ENCODE data around the gene PKP4.
"Not testable (repeated sequence)": the region's sequence is repeated elsewhere in the genome, so short reads cannot be mapped to it uniquely, and the experiment has no call there.

DNA sequence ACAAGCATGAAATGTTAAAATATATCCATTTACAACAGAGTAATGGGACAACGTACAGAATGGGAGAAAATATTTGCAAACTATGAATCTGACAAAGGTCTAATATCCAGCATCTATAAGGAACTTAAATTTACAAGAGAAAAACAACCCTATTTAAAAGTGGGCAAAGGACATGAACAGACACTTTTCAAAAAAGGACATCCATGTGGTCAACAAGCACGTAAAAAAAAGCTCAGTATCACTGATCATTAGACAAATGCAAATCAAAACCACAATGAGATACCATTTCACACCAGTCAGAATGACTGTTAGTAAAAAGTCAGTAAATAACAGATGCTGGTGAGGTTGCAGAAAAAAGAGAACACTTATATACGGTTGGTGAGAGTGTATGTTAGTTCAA is 16.1 kb downstream of the PKP4 start:
- TF ChIP-seq, protein P1, sequence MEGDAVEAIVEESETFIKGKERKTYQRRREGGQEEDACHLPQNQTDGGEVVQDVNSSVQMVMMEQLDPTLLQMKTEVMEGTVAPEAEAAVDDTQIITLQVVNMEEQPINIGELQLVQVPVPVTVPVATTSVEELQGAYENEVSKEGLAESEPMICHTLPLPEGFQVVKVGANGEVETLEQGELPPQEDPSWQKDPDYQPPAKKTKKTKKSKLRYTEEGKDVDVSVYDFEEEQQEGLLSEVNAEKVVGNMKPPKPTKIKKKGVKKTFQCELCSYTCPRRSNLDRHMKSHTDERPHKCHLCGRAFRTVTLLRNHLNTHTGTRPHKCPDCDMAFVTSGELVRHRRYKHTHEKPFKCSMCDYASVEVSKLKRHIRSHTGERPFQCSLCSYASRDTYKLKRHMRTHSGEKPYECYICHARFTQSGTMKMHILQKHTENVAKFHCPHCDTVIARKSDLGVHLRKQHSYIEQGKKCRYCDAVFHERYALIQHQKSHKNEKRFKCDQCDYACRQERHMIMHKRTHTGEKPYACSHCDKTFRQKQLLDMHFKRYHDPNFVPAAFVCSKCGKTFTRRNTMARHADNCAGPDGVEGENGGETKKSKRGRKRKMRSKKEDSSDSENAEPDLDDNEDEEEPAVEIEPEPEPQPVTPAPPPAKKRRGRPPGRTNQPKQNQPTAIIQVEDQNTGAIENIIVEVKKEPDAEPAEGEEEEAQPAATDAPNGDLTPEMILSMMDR (IDR thresholded peaks at IDR 0.05 in 2 of 3, conservative IDR thresholded peaks at IDR 0.05 in 1 of 3; ENCODE audit: borderline replicate concordance in 1 of 3, insufficient read depth in 1 of 3, low read depth in 2 of 3, low read length in 2 of 3) = not testable (repeated sequence)
- not testable (repeated sequence) for TF ChIP-seq ZNF274 (IDR thresholded peaks at IDR 0.05; ENCODE audit: low read depth, low read length); YY1 (IDR thresholded peaks at IDR 0.05; ENCODE audit: extremely low read depth, insufficient replicate concordance, low read depth, low read length); RAD21 (IDR thresholded peaks at IDR 0.05; ENCODE audit: low read depth); POLR2A (IDR thresholded peaks at IDR 0.05; ENCODE audit: borderline replicate concordance, extremely low read depth, insufficient read depth, insufficient read length); CEBPB (IDR thresholded peaks at IDR 0.05; ENCODE audit: low read depth); EZH2phosphoT487 (IDR thresholded peaks at IDR 0.05; ENCODE audit: borderline replicate concordance); EZH2 (IDR thresholded peaks at IDR 0.05)
- TF ChIP-seq, protein P2, sequence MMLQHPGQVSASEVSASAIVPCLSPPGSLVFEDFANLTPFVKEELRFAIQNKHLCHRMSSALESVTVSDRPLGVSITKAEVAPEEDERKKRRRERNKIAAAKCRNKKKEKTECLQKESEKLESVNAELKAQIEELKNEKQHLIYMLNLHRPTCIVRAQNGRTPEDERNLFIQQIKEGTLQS (IDR thresholded peaks at IDR 0.05) = not testable (repeated sequence)
- TF ChIP-seq, protein P3, sequence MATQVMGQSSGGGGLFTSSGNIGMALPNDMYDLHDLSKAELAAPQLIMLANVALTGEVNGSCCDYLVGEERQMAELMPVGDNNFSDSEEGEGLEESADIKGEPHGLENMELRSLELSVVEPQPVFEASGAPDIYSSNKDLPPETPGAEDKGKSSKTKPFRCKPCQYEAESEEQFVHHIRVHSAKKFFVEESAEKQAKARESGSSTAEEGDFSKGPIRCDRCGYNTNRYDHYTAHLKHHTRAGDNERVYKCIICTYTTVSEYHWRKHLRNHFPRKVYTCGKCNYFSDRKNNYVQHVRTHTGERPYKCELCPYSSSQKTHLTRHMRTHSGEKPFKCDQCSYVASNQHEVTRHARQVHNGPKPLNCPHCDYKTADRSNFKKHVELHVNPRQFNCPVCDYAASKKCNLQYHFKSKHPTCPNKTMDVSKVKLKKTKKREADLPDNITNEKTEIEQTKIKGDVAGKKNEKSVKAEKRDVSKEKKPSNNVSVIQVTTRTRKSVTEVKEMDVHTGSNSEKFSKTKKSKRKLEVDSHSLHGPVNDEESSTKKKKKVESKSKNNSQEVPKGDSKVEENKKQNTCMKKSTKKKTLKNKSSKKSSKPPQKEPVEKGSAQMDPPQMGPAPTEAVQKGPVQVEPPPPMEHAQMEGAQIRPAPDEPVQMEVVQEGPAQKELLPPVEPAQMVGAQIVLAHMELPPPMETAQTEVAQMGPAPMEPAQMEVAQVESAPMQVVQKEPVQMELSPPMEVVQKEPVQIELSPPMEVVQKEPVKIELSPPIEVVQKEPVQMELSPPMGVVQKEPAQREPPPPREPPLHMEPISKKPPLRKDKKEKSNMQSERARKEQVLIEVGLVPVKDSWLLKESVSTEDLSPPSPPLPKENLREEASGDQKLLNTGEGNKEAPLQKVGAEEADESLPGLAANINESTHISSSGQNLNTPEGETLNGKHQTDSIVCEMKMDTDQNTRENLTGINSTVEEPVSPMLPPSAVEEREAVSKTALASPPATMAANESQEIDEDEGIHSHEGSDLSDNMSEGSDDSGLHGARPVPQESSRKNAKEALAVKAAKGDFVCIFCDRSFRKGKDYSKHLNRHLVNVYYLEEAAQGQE (IDR thresholded peaks at IDR 0.05; ENCODE audit: low read depth) = not testable (repeated sequence)

Data from HCT116 (cell line).